Ovary (tissue), 3 donors: ENCODE data around the gene RTCB.

Experiments
- EP300 ChIP-seq: sonication (generic); formaldehyde crosslinking; IDR thresholded peaks from one replicate; pipeline ENCODE4 v1.6.1; 2017; ENCODE audit warnings: antibody characterized with exemption
- POLR2A ChIP-seq: fragments of 450-650 bp; IDR thresholded peaks from one replicate; pipeline ENCODE4 v1.6.1; 2017; ENCODE audit warnings: antibody characterized with exemption, mild to moderate bottlenecking, moderate library complexity
- TF ChIP-seq, protein P1 (sequence below), 3 donors: fragments of 450-650 bp in 2 of 3; fragments of 200-600 bp in 1 of 3; IDR thresholded peaks; one replicate each; pipeline versions ENCODE4 v1.5.1 to v1.8.0; 2016 to 2022; ENCODE audit warnings: antibody characterized with exemption in 3 of 3, mild to moderate bottlenecking in 1 of 3
- donor health status: DM: no; HTN: no; CAD: no.

GRCh38 chr22:32389685-32390084, 22.4 kb downstream of the RTCB start:
- TF ChIP-seq POLR2A = no peak
- TF ChIP-seq, protein P1, sequence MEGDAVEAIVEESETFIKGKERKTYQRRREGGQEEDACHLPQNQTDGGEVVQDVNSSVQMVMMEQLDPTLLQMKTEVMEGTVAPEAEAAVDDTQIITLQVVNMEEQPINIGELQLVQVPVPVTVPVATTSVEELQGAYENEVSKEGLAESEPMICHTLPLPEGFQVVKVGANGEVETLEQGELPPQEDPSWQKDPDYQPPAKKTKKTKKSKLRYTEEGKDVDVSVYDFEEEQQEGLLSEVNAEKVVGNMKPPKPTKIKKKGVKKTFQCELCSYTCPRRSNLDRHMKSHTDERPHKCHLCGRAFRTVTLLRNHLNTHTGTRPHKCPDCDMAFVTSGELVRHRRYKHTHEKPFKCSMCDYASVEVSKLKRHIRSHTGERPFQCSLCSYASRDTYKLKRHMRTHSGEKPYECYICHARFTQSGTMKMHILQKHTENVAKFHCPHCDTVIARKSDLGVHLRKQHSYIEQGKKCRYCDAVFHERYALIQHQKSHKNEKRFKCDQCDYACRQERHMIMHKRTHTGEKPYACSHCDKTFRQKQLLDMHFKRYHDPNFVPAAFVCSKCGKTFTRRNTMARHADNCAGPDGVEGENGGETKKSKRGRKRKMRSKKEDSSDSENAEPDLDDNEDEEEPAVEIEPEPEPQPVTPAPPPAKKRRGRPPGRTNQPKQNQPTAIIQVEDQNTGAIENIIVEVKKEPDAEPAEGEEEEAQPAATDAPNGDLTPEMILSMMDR (IDR thresholded peaks at IDR 0.05) = no peak
- no peak for TF ChIP-seq EP300
